HG03378 (cell line): ENCODE measurements around the gene DNASE1L1.

ENCODE experiments used
- ATAC-seq: cut with Tn5 transposase; IDR thresholded peaks from one replicate; pipeline ENCODE4 v1.9.1; 2021; ENCODE audit warnings: mild to moderate bottlenecking, moderate library complexity; ENCODE audit not compliant: unreplicated experiment

The DNASE1L1 gene

GRCh38 chrX:154370300-154371016, 38.6 kb downstream of the DNASE1L1 start:
- no peak for ATAC-seq

DNA sequence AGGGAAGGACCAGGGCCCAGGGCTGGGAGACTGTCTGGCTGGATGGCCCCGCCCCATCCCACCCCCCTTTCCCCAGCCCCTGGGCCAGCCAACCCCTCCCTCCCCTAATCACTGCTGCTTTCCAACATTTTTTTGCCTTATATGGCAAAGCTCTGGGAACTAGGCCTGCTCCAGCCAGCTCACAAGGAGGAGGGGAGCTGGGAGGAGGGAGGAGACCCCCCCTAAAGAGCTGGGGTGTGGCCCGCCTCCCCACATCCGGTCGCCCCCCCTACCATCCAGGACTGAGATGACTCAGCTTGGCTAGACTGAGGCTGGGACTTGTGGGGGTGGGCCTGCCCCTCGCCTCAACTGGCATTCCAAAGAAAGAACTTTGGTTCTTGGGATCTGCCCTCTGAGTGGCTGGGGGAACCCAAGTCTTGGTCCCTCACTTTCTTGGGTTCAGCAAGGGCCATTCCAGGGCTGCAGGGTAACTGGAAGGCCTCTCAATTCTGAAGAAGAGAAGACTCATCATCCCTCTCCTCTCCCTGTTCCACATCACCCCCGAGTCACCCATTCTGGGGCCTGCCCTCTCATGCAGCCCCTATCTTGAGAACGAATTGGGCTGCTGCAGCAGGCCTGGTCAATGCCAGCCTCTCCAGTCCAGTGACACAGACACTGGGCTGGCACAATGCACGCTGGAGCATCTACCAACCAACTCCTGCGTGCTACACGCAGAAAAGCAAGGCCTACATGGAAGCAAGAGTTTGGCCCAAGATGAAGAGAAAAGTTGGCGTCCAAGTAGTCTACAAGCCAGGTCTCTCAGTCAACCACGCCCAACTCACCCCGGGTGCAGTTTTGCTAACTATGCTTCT, 39.4 kb downstream of the DNASE1L1 start:
- no peak for ATAC-seq

GRCh38 chrX:154368630-154369448, 40.2 kb downstream of the DNASE1L1 start:
- ATAC-seq, result no peak

DNA sequence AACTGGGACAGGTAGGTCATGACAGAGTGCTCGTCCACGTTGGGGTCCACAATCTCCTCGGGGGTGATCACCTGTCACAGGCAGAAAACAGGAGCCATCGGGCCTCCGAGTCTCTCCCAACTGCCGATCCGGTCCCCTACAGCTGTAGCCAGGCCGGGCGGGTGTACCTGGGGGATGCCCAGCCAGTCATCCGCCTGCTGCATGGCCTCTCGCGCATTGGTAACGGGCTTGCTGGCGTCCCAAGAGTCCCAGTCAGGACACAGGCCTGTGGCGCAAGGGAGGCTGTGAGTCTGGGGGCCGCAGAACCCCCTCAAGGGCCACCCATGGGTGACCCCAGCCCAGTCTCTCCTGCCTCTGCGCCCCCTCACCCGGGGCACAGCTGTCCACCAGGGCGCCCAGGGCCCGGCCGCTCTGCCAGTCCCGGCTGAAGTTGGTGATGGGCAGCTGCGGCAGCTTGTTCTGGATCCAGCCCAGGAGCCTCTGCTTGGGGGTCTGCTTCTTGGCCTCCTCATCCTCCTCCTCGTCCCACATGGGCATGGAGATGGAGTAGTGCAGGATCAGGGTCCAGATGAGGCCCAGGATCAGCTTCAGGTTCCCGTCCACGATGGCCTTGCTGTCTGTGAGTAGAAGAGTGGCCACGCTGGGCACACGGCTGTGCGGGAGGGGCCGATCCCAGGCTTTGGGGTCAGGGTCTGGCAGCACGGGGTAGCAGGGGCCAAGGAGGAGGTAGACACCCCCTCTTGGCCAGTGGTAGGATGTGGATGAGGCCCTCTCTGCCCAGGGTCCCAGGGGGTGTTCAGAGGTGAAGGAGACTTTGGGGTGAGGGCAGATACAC, 41.4 kb downstream of the DNASE1L1 start:
- no peak for ATAC-seq

DNA sequence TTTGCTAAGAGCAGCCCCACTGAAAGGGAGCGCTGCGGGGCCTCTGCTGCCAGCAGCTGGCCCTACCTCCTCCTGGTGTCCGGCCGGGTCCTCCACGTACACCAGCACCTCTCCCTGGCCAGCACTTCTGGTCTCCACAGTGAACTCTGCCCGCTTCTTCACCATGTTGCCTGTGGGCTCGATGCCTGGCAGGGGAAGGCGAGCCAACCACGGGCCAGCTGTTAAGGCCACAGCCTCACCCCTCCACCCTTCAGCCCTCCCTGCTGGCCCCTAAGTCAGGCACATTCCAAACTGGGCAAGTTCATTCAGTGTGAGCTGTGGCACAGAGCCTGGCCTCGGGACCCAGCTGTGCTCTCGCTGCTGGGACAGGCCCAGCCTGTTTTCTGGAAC, 42.4 kb downstream of the DNASE1L1 start:
- ATAC-seq, result no peak

DNA sequence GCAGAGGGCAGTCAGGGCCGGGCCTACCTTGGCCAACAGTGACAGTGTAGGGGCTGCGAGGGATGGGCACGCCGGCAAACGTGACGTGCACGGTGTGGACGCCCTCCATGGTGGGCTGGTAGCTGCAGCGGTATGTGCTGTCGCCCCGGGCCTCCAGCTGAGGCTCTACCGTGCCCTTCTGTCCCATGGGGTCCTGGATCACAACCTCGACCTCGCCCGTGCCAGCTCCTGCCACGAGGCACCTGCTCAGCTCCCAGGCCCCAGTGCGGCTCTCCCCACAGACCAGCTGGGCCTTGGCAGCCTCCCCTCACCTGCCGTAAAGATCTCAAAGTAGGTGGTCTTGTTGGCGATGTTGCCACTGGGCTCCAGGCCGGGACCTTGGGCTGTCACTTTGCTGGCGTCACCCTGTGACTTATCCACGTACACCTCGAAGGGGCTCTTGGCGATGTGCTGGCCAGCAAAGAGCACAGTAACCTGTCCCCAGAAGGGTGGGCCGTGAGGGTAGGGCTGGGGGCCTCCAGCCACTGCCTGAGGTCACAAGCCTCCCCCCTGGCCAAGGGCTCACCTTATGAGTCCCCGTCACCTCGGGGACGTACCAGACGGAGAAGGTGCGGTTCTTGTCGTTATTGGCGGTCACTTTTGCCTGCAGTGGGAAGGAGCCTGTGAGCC, 42.9 kb downstream of the DNASE1L1 start:
- no peak for ATAC-seq

DNA sequence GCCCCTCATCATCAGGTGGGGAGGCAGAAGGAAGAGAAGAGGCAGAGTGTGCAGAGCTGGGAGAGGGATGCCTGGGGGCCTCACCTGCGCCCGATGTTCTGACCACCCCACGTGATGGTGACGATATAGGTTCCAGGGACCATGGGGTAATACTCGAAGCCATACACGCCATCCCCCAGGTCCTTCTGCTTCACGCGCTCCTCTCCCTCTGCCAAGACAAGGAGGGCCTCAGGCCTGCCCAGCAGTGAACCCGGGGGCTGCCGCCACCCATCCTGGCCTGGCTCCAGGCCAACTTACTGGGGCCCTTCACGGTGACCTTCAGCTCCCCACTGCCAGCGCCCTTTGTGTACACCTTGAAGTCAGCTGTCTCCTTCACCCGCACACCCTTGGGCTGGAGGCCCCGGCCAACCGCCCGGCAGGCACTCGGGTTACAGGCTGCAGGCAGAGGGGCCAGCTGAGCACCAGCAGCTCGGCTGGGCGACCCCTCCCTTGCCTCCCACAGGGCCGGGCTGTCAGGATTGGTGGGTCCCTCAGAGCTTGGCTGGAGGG, 43.9 kb downstream of the DNASE1L1 start:
- ATAC-seq, result no peak

DNA sequence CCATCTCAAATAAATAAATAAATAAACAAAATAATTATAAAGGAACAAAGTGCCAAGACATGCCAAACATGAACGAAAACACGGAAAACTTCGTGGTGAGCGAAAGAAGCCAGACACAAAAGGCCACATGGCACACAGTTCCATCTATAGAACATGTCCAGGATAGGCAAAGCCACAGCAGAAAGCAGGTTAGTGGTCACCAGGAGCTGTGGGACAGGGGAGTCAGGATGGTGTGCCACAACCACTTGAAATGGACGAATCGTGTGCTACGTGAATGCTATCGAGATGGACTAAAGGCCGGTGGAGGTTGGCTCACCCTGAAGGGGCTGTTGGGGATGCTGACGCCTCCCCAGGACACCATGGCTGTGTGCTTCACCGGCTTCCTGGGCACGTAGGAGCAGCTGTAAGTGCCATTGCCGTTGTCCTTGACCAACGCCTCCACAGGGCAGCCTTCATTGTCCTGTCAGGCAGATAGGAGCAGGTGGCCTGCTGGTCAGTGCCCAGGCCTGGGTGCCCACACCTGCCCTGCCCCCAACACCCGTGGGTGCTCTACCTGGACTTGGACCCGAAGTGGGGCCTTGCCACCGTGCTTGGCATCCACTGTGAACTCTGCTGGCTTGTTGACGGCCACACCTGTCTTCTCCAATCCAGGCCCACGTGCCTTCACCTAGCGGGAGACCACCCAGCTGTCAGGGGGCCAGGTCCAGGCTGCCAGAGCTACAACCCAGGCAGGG, 45.2 kb downstream of the DNASE1L1 start:
- ATAC-seq, result no peak

GRCh38 chrX:154362085-154362742, 46.8 kb downstream of the DNASE1L1 start:
- ATAC-seq, result no peak

DNA sequence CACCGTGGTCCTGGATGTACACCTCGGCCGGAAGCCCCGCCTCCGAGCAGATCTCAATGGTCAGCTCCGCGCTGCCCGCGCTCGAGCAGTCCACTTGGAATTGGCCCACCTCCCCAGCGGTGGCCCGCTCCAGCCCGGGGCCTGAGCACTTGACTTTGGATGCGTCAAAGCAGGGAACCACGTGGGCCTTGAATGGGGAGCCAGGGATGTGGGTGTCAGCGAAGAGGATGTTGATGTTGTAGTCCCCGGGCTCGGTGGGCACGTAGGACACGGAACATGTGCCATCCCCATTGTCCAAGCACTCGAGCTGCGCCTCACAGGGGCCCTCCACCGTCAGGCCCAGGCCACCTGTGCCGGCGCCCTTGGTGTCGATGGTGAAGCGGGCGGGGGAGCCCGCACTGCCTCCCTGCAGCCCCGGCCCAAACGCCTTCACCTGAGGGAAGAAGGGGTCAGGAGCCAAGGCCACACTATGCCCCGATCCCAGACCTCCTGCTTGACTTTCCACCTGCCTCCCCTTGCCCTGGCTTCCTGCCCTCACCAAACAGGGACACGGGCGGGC, 48.8 kb downstream of the DNASE1L1 start:
- no peak for ATAC-seq

GRCh38 chrX:154359362-154360154, 49.5 kb downstream of the DNASE1L1 start:
- ATAC-seq, result no peak

GRCh38 chrX:154358829-154359228, 50.2 kb downstream of the DNASE1L1 start:
- no peak for ATAC-seq

GRCh38 chrX:154358011-154358410, 51.0 kb downstream of the DNASE1L1 start:
- ATAC-seq, result no peak

DNA sequence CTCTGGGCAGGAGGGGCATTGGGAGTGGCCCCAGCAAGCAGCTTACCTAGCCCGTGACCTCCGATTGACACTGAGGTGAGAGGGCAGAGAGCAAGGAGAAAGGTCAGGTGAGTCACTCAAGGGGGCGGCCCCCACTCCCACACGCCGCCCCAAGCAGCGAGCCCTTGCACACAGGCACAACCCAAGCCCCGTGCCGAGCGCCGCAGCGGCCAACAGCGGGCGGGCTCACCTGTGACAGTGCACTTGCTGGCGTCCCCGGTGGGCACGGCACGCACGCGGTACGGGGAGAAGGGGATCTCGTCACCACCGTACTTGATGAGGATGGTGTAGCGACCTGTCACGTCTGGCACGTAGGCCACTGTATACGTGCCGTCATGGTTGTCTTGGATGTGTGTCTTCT, 51.8 kb downstream of the DNASE1L1 start:
- no peak for ATAC-seq

DNA sequence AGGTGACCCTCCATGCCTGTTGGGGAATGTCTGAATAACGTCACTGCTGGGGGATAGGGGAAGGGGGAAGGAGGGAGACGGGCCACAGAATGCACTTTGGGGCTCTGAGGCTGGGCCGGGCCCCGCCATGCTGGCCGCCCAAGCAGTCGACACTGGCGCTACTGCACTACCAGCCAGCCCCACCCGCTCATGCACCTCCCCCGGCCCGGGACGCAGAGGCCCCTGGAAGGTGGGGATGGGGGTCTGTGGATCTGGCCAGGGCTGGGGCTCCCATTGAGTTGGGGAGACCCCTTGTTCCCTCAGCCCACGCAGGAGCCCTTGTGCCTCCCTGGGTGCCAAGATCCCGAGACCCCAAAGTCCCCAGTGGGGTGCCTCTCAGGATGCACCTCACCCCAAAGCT, 52.5 kb downstream of the DNASE1L1 start:
- no peak for ATAC-seq

DNA sequence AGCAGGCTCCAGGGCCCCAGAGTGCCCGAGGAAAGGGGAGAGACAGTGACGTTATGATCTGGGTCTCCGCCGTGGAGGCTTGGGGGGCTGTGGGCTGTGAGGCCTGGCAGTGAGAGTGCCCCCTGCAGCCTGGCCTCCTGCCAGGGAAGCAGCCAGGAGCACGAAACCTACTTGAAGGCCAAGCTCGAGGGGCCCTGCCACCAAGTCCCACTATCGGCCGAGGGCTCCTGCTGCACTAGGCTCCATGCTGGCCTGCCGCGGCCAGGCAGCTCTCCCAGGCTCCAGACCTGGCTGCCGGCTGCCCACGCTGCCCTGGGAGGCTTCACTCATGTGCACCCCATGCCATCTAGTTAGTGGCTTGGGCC, 53.3 kb downstream of the DNASE1L1 start:
- no peak for ATAC-seq

- no peak for ATAC-seq
Observed at GRCh38 chrX:154355094-154355775, 53.8 kb downstream of the DNASE1L1 start.
